Activated CD4-positive, alpha-beta T cell treated with anti-CD3 and anti-CD28 coated beads, Interleukin-2, amount 50 U/mL, for 48 hours (primary cell): ENCODE measurements around the gene RAP1GAP2.
"Not testable (repeated sequence)": the region's sequence is repeated elsewhere in the genome, so short reads cannot be mapped to it uniquely, and the experiment has no call there.

Experiments used
- DNase-seq, 2 experiments: peaks; one replicate each; pipeline ENCODE4 v3.0.0-alpha.2; 2020

RAP1GAP2 gene

GRCh38 chr17:2889256-2889655 is 93.0 kb downstream of the RAP1GAP2 start:
- DNase-seq, result no peak

GRCh38 chr17:2890778-2891177 is 94.5 kb downstream of the RAP1GAP2 start:
- DNase-seq, result not testable (repeated sequence)

DNA sequence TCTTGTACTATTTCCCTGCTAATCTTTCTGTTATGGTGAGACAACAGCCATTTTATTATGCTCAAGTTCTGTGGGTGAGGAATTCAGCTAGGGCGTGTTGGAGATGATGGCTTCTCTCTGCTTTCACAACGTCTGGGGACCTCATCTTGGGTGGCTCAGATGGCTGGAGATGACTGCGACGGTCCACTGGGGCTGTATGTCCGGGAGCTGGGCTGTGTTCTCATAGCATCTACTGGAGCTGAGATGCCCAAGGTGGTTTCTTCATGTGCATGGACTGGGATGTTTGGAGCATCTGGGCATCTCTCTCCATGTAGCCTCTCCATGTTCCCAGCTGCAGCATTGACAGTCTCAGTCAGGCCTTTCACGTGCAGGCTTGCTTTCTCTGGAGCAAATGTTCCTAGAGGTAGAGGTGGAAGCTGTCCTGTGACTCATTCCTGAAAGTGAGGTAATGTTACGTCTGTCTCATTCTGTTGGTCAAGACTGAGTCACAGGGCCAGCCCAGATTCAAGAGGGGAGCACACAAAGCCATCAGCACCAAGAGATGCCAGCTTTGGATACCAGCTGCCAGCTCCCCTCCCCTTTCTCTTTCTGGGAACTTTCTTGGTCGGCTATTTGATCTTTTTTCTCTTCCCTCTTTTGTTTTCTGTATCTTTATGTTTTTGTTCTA is 96.2 kb downstream of the RAP1GAP2 start:
- DNase-seq, result peak; percentile 12 to 20

DNA sequence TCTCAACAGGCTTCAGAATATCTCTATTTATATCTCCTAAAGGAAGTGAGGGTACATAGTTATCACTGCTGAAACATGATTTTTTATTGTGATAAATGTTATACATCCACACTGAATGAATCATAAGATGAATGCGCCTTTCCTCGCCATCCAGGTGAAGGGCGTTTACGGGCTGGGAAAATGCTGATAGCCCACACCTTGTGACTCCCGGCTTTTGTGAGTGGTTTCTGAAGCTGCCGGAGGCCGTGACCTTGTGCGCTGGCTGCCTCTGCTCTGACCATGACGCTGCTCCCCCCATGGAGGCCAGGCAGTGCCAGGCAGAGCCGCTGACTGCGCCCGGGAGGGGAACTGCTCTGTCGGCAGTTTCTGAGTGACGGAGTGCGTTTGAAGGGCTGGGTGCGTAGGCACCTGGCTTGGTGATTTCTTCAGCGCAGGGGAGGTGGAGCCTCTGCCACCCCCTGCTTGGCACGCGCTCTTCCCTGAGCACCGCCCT is 97.2 kb downstream of the RAP1GAP2 start:
- no peak for DNase-seq

GRCh38 chr17:2894782-2895181 is 98.5 kb downstream of the RAP1GAP2 start:
- DNase-seq, result no peak

DNA sequence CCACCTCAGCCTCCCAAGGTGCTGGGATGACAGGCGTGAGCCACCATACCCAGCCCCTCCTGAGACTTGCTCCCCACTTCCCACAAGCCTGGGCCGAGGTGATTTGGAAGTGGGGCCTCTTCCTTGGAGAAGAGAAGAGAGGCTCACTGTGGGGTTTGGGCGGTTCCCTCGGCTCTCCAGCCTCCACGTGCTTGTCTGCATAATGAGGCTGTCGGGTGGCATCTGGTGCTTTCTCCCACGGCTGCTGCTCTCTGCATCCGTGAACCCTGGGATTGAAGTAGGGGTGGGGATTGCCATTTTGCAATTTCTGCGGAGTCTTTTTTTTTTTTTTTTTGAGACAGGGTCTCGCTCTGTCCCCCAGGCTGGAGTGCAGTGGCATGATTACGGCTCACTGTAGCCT is 101.4 kb downstream of the RAP1GAP2 start:
- no peak for DNase-seq

GRCh38 chr17:2898255-2898926 is 102.2 kb downstream of the RAP1GAP2 start:
- no peak for DNase-seq

DNA sequence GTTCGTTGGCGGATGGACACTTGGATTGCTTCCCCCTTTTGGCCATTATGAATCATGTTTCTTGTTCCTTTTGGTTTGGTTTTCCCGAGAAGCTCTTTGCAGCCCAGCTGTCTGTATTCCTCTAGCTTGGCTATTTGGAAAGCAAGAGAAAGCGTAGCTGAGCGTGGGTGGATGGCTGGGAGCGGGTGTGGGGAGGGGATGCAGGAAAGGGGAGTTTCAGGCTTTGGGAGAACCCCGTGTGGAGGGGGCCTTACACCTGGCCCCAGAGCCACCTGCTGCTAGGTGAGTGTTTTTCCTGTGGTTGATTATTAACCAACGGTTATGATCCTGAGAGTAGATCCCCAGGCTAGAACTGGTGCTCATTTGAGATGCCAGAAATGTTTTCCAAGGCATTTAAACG is 103.7 kb downstream of the RAP1GAP2 start:
- DNase-seq, result no peak

DNA sequence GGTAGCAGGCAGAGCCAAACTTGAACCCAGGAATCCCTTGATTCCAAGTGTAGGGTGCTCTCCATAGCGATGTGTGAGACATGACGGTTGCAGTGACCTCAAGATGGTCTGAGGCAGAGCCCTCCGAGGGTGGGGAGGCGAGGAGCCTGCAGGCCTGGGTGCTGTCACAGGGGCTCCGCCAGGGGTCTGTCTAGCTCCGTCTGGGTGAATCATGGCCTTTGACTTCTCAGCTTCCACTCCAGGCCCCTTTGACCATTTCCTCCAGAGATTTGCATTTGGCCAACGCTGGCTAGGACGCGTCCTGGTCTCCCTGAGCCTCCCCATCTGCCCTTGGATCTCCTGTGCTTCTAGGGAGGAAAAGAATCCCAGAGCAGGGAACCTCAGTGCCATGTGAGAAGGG is 104.6 kb downstream of the RAP1GAP2 start:
- DNase-seq, result no peak

GRCh38 chr17:2901582-2901981 is 105.3 kb downstream of the RAP1GAP2 start:
- DNase-seq, result no peak

DNA sequence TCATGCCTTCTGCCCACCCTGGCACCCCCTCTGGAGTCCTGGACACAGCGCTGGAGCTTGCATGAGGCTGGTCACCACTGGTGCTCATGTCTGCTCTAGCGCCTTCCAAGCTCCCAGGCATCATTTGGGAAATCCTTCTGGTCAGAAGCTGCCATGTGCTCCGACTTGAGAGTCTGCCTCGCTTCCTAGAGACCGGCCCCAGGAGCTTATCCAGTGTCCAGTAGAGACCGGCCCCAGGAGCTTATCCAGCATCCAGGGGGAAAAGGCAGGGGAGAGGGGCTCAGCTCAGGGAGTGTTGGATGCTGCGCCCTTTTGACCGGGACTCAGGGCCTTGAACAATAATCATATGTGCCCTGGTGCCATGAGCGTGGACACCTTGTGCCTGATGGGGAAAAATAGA is 106.3 kb downstream of the RAP1GAP2 start:
- DNase-seq, result no peak

DNA sequence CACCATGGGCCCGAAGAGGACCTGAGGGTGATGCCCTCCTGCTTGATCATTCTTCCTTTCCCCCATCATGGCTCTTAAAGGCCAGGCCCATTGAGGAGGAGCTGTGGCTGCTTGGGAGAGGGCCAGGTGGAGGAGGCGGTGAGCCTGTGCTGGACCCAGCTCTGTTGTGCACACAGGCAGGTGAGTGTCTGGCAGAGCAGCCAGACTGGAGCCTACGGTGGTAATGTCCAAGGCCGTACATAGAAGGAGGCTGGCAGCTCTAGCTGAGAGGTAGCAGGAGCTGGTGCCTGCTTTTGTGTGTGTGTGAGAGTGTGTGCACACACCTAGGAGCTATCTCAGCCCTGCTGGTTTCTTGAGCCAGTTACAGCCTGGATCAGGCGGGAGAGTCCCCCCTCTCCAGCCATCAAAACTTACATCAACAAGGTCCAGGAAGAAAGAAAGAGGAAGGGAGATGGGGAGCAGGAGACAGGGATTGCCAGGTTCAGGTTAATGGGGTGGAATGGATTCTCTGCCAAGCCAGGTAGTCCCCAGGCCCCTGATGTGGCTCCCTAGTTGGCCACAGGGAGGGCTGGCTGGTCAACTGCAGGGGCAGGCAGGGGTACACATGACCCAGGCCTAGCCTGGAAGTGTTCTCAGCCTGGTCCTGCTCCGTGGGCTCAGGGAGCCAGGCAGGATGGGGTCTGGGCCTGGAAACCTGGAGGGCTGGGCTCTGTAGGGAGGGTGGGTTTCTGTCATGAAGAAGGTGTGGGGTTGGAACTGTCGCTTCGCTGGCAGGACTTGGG is 107.1 kb downstream of the RAP1GAP2 start:
- no peak for DNase-seq

GRCh38 chr17:2904135-2904534 is 107.9 kb downstream of the RAP1GAP2 start:
- no peak for DNase-seq

DNA sequence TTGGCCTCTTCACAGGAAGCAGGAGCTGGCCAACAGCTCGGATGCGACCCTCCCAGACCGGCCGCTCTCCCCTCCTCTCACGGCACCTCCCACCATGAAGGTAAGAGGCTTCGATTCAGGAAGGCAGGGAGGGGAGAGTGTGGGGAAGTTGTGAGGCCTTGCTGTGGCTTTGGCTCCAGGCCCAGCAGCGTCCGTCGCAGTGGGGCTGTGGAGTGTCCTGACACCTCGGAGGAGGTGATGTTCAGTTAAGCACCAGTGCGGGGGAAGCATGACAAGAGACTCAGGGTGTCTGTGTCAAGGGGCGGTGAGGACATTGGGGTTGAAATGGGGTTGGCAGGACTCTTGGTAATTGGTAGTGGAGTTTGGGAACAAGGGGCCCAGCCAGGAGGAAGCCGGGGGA is 109.0 kb downstream of the RAP1GAP2 start:
- DNase-seq, result no peak

- no peak for DNase-seq
Measured at GRCh38 chr17:2905696-2906501, 109.7 kb downstream of the RAP1GAP2 start.

DNA sequence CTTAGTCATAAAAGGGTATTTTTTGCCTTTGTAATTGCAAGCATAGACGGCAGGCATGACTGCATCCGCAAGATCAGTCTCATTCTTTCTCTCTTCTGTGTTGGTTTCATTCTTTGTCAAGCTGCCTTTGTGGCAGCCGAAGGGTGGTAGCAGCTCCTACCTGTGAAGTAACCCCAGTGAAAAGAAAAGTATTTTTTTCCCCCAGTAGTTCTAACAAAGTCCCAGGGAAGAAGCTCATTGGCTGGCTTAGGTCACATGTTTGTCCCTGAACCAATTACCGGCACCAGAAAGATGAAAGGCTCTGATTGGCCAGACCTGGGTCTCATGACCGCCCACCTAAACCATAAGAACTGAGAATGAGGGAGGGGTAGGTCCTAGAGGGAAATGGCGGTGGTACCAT is 110.7 kb downstream of the RAP1GAP2 start:
- peak; percentile 56 to 62 for DNase-seq

- no peak for DNase-seq
Measured at GRCh38 chr17:2909175-2909845, 113.1 kb downstream of the RAP1GAP2 start.

DNA sequence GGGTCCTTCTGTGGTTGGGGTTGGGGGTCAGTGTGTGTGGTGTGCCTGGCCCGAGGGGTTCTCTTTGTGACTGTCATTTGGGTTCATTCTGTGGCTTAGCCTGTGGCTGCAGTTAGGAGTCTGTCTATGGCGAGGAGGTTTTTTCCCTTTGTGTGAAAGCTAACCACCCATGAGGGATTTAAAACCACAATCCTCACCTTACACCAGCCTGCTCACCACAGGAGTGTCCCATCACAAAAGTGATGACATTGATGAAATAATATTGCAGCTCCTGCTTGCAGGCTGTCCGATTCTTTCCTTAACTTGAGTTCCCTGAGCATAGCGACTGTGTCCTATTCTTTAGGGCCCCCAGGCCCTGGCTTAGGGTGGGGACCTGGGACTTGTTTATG is 113.6 kb downstream of the RAP1GAP2 start:
- DNase-seq, result no peak

DNA sequence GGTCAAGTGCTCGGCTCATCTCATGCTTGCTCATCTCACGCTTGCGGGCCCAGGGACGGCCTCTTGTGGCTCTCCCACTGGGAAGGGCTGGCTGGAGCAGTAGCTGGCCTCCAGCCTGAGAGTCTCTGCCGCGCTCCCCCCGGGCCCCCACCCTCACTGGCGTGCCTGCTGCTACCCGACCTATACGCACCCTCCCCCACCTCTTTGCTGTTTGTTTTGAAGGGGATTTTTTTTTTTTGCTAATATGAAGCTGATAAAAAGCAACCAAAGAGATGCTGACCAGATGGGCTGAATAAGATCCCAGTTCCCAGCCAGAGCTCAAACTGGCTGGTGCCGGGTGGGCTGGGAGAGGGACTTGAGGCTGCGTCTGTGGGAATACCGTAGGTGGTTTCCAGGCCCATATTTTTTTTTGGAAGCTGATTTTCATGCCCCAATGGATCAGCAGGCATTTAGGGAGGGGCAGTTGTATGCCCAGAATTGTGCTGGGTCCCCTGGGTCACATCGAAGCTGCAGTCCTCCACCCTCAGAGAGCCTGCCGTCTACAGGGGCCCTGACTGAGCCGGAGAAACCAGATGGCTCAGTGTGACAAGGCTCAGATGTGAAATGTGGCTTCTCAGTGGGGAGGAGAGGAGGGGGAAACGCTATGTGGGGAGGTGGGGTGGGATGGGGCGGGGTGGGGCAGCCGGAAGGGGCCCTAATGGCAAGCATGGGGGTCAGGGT is 115.0 kb downstream of the RAP1GAP2 start:
- DNase-seq, result no peak

GRCh38 chr17:2911755-2912111 is 115.5 kb downstream of the RAP1GAP2 start:
- DNase-seq, result no peak

DNA sequence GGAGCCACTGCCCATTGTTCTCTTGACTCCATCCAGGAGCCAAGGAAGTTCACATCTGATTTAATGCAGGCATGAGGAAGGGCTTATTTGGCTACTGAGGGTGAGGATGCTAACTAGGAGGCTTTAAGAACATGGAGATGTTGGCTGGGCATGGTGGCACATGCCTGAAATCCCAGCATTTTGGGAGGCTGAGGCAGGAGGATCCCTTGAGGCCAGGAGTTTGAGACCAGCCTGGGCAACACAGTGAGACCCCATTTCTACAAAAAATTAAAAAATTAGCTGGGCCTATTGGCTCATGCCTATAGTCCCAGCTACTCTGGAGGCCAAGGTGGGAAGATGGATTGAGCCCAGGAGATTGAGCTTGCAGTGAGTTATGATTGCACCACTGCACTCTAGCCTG is 116.5 kb downstream of the RAP1GAP2 start:
- DNase-seq, result no peak

GRCh38 chr17:2916461-2916860 is 120.2 kb downstream of the RAP1GAP2 start:
- DNase-seq, result no peak
